ENCODE data around the gene NID1. TPM values are rescaled to one million over a fixed set of nuclear protein-coding genes. Genes with fewer than 3 reads are reported as not detected.

NID1 gene
- total RNA-seq, 2 experiments from 2014 or later = not detected

GRCh38 chr1:235948774-235949427, 116.0 kb downstream of the NID1 start:
- no peak overlapping the region for H3K4me2 ChIP-seq (ENCODE audit: low read length)
- H3K4me1 ChIP-seq (ENCODE audit: insufficient read depth, low read length, poor library complexity, severe bottlenecking) = peaks cover 8% of the 10 kb centered on the region
- no TSS peak for BruUV-seq (replicated peaks)
- H3K79me2 ChIP-seq (ENCODE audit: insufficient read depth, low read depth, low read length) = no peaks in the 10 kb centered on the region
- DNase-seq (ENCODE audit: low spot score) = no peak
- H3K27ac ChIP-seq (ENCODE audit: low read depth, low read length, poor library complexity, severe bottlenecking) = no peak overlapping the region
- intact Hi-C loops (cut with micrococcal nuclease; ENCODE audit: unreplicated experiment) = loop anchor here (5.0 kb wide), 1 partner anchor 82 kb away; the partner anchor contains the start of gene LYST
- H3K9me2 ChIP-seq (ENCODE audit: insufficient read depth, low read length) = no peaks in the 10 kb centered on the region
- TF ChIP-seq, protein P1, sequence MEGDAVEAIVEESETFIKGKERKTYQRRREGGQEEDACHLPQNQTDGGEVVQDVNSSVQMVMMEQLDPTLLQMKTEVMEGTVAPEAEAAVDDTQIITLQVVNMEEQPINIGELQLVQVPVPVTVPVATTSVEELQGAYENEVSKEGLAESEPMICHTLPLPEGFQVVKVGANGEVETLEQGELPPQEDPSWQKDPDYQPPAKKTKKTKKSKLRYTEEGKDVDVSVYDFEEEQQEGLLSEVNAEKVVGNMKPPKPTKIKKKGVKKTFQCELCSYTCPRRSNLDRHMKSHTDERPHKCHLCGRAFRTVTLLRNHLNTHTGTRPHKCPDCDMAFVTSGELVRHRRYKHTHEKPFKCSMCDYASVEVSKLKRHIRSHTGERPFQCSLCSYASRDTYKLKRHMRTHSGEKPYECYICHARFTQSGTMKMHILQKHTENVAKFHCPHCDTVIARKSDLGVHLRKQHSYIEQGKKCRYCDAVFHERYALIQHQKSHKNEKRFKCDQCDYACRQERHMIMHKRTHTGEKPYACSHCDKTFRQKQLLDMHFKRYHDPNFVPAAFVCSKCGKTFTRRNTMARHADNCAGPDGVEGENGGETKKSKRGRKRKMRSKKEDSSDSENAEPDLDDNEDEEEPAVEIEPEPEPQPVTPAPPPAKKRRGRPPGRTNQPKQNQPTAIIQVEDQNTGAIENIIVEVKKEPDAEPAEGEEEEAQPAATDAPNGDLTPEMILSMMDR (conservative IDR thresholded peaks at IDR 0.05; ENCODE audit: low read length) = no peak
- TF ChIP-seq EZH2phosphoT487 (IDR thresholded peaks at IDR 0.05; ENCODE audit: borderline replicate concordance, low read depth, low read length) = no peak
- no peaks in the 10 kb centered on the region for H3K36me3 ChIP-seq (ENCODE audit: insufficient read depth, low read length)
- no peak overlapping the region for H2AFZ ChIP-seq (ENCODE audit: low read length)
- ChIA-PET POLR2A (interaction anchor here (0.6 to 1.3 kb wide), 4 partner anchors 15 to 431 kb away, joined by 3 to 5 read pairs (median 4); no protein-coding TSS in a partner anchor), CTCF (ENCODE audit: unreplicated experiment) (no interaction called here)
- peaks cover 3% of the 10 kb centered on the region; the same call in 1 of the 2 replicates for H4K20me1 ChIP-seq (ENCODE audit: insufficient read depth, low read length)
- no peaks in the 10 kb centered on the region for H3K9me3 ChIP-seq (ENCODE audit: low read length)
- H3K4me3 ChIP-seq (ENCODE audit: low read depth, low read length, poor library complexity, severe bottlenecking) = no peak overlapping the region

GRCh38 chr1:235947989-235948388, 116.9 kb downstream of the NID1 start:
- H3K9me3 ChIP-seq (ENCODE audit: low read length) = no peaks in the 10 kb centered on the region
- no peak for TF ChIP-seq EZH2phosphoT487 (IDR thresholded peaks at IDR 0.05; ENCODE audit: borderline replicate concordance, low read depth, low read length)
- BruUV-seq (replicated peaks) = no TSS peak
- H3K4me1 ChIP-seq (ENCODE audit: insufficient read depth, low read length, poor library complexity, severe bottlenecking) = no peaks in the 10 kb centered on the region
- ChIA-PET CTCF (ENCODE audit: unreplicated experiment) (no interaction called here), POLR2A (interaction anchor here (1.3 kb wide), 1 partner anchor 14 kb away, joined by 3 read pairs; no protein-coding TSS in a partner anchor)
- no peak for DNase-seq (ENCODE audit: low spot score)
- H3K4me3 ChIP-seq (ENCODE audit: low read depth, low read length, poor library complexity, severe bottlenecking) = no peak overlapping the region
- H3K9me2 ChIP-seq (ENCODE audit: insufficient read depth, low read length) = no peaks in the 10 kb centered on the region
- no peaks in the 10 kb centered on the region for H4K20me1 ChIP-seq (ENCODE audit: insufficient read depth, low read length)
- no peaks in the 10 kb centered on the region for H3K79me2 ChIP-seq (ENCODE audit: insufficient read depth, low read depth, low read length)
- no peaks in the 10 kb centered on the region for H3K36me3 ChIP-seq (ENCODE audit: insufficient read depth, low read length)
- H2AFZ ChIP-seq (ENCODE audit: low read length) = no peak overlapping the region
- no peak overlapping the region for H3K4me2 ChIP-seq (ENCODE audit: low read length)
- no peak overlapping the region for H3K27ac ChIP-seq (ENCODE audit: low read depth, low read length, poor library complexity, severe bottlenecking)
- intact Hi-C loops (cut with micrococcal nuclease; ENCODE audit: unreplicated experiment) = loop anchor here (5.0 kb wide), 1 partner anchor 81 kb away; the partner anchor contains the start of gene LYST

GRCh38 chr1:235946571-235946981, 118.3 kb downstream of the NID1 start:
- Histone ChIP-seq H3K27ac (ENCODE audit: low read depth, low read length, poor library complexity, severe bottlenecking) (no peak overlapping the region), H2AFZ (ENCODE audit: low read length) (no peak overlapping the region), H3K4me2 (ENCODE audit: low read length) (no peak overlapping the region), H3K9me3 (ENCODE audit: low read length) (no peaks in the 10 kb centered on the region), H3K4me1 (ENCODE audit: insufficient read depth, low read length, poor library complexity, severe bottlenecking) (no peaks in the 10 kb centered on the region), H3K4me3 (ENCODE audit: low read depth, low read length, poor library complexity, severe bottlenecking) (no peak overlapping the region), H3K9me2 (ENCODE audit: insufficient read depth, low read length) (no peaks in the 10 kb centered on the region), H3K36me3 (ENCODE audit: insufficient read depth, low read length) (no peaks in the 10 kb centered on the region), H3K79me2 (ENCODE audit: insufficient read depth, low read depth, low read length) (no peaks in the 10 kb centered on the region), H4K20me1 (ENCODE audit: insufficient read depth, low read length) (no peaks in the 10 kb centered on the region)
- intact Hi-C loops (cut with micrococcal nuclease; ENCODE audit: unreplicated experiment) = loop anchor here (5.0 kb wide), 1 partner anchor 79 kb away; the partner anchor contains the start of gene LYST
- DNase-seq (ENCODE audit: low spot score) = peak; percentile 13
- no TSS peak for BruUV-seq (replicated peaks)
- POLR2A ChIA-PET = no interaction called here
- TF ChIP-seq, protein P1 (conservative IDR thresholded peaks at IDR 0.05; ENCODE audit: low read length) = peak; percentile 61
- TF ChIP-seq EZH2phosphoT487 (IDR thresholded peaks at IDR 0.05; ENCODE audit: borderline replicate concordance, low read depth, low read length) = no peak
- CTCF ChIA-PET (ENCODE audit: unreplicated experiment) = interaction anchor here (0.7 kb wide), 1 partner anchor 14 kb away, joined by 3 read pairs; no protein-coding TSS in a partner anchor

Data from OCI-LY7 (cell line).